H9 (cell line): ENCODE measurements around the gene SLC22A6. TPM values are rescaled to one million over a fixed set of nuclear protein-coding genes. Genes with fewer than 3 reads are reported as not detected.
"Not testable (repeated sequence)": the region's sequence is repeated elsewhere in the genome, so short reads cannot be mapped to it uniquely, and the experiment has no call there.

ENCODE experiments used
- DNase-seq: peaks from one replicate; pipeline ENCODE4 v3.0.0-alpha.2; 2017
- H2AFZ ChIP-seq: one replicate; pipeline ENCODE4 v1.6.1; 2013; ENCODE audit warnings: mild to moderate bottlenecking, low read length, control low read depth, moderate library complexity
- H2AK5ac ChIP-seq: 2 replicates; pipeline ENCODE4 v1.6.1; 2013; ENCODE audit warnings: low read length, control low read depth, mixed read lengths; ENCODE audit not compliant: insufficient read length
- H2BK120ac ChIP-seq: one replicate; pipeline ENCODE4 v1.6.1; 2013; ENCODE audit warnings: low read depth, mild to moderate bottlenecking, low read length, control low read depth, inconsistent platforms; ENCODE audit not compliant: poor library complexity, severe bottlenecking
- H2BK12ac ChIP-seq: 2 replicates; pipeline ENCODE4 v1.6.1; 2013; ENCODE audit warnings: low read length, control low read depth, mixed read lengths, low read depth; ENCODE audit not compliant: insufficient read length
- H2BK15ac ChIP-seq: 2 replicates; pipeline ENCODE4 v1.6.1; 2013; ENCODE audit warnings: low read depth, low read length, control low read depth
- H2BK20ac ChIP-seq: one replicate; pipeline ENCODE4 v1.6.1; 2013; ENCODE audit warnings: low read depth, mild to moderate bottlenecking, low read length, control low read depth, inconsistent platforms; ENCODE audit not compliant: poor library complexity, severe bottlenecking
- H2BK5ac ChIP-seq: 2 replicates; pipeline ENCODE4 v1.6.1; 2013; ENCODE audit warnings: low read length, control low read depth, mixed read lengths; ENCODE audit not compliant: insufficient read length
- H3K14ac ChIP-seq: 2 replicates; pipeline ENCODE4 v1.6.1; 2013; ENCODE audit warnings: low read length, control low read depth; ENCODE audit not compliant: insufficient read depth
- H3K18ac ChIP-seq: 2 replicates; pipeline ENCODE4 v1.6.1; 2013; ENCODE audit warnings: low read depth, mild to moderate bottlenecking, mixed read lengths, low read length, control low read depth; ENCODE audit not compliant: insufficient read length
- H3K23ac ChIP-seq: 2 replicates; pipeline ENCODE4 v1.6.1; 2013; ENCODE audit warnings: low read length, control low read depth, mixed read lengths, low read depth; ENCODE audit not compliant: insufficient read length
- H3K23me2 ChIP-seq: 2 replicates; pipeline ENCODE4 v1.6.1; 2013; ENCODE audit warnings: low read depth, mild to moderate bottlenecking, mixed read lengths, low read length, control low read depth; ENCODE audit not compliant: insufficient read length, poor library complexity, severe bottlenecking
- H3K27ac ChIP-seq: 2 replicates; pipeline ENCODE4 v1.5.1; 2013; ENCODE audit warnings: low read length, control low read depth, mixed read lengths, low read depth; ENCODE audit not compliant: insufficient read length
- H3K27me3 ChIP-seq: 2 replicates; pipeline ENCODE4 v1.6.1; 2013; ENCODE audit warnings: low read length, control low read depth, inconsistent platforms; ENCODE audit not compliant: insufficient read depth
- H3K4ac ChIP-seq: 2 replicates; pipeline ENCODE4 v1.6.1; 2013; ENCODE audit warnings: low read depth, mild to moderate bottlenecking, control low read depth, inconsistent platforms, low read length, moderate library complexity
- H3K4me1 ChIP-seq: 2 replicates; pipeline ENCODE4 v1.6.1; 2013; ENCODE audit warnings: low read length, control low read depth, inconsistent platforms; ENCODE audit not compliant: insufficient read depth
- H3K4me2 ChIP-seq: 2 replicates; pipeline ENCODE4 v1.6.1; 2013; ENCODE audit warnings: low read length, control low read depth, mixed read lengths; ENCODE audit not compliant: insufficient read length, insufficient read depth
- H3K56ac ChIP-seq: 2 replicates; pipeline ENCODE4 v1.6.1; 2013; ENCODE audit warnings: low read depth, mild to moderate bottlenecking, mixed read lengths, low read length, control low read depth; ENCODE audit not compliant: insufficient read length
- H3K79me1 ChIP-seq: 2 replicates; pipeline ENCODE4 v1.6.1; 2013; ENCODE audit warnings: low read depth, mild to moderate bottlenecking, moderate library complexity, low read length, control low read depth, inconsistent platforms; ENCODE audit not compliant: insufficient read depth, poor library complexity, severe bottlenecking
- H3K79me2 ChIP-seq: 2 replicates; pipeline ENCODE4 v1.6.1; 2013; ENCODE audit warnings: low read length, control low read depth, inconsistent platforms; ENCODE audit not compliant: insufficient read depth
- H3K9ac ChIP-seq: 2 replicates; pipeline ENCODE4 v1.6.1; 2013; ENCODE audit warnings: low read length, control low read depth, mixed read lengths; ENCODE audit not compliant: insufficient read length; ENCODE audit errors: extremely low read depth
- H3K9me3 ChIP-seq: one replicate; pipeline ENCODE4 v1.6.1; 2013; ENCODE audit warnings: low read depth, low read length, inconsistent platforms; ENCODE audit not compliant: control insufficient read depth
- H3T11ph ChIP-seq: one replicate; pipeline ENCODE4 v1.6.1; 2013; ENCODE audit warnings: mild to moderate bottlenecking, low read length, control low read depth, inconsistent platforms
- H4K20me1 ChIP-seq: one replicate; pipeline ENCODE4 v1.6.1; 2013; ENCODE audit not compliant: control insufficient read depth, insufficient read length, insufficient read depth
- H4K5ac ChIP-seq: 2 replicates; pipeline ENCODE4 v1.6.1; 2013; ENCODE audit warnings: low read depth, mild to moderate bottlenecking, mixed read lengths, low read length, control low read depth; ENCODE audit not compliant: insufficient read length
- H4K8ac ChIP-seq: replicated peaks from 2 replicates; pipeline ENCODE4 v1.6.1; 2013; ENCODE audit warnings: low read length, control low read depth, mixed read lengths, low read depth; ENCODE audit not compliant: insufficient read length
- H4K91ac ChIP-seq: 2 replicates; pipeline ENCODE4 v1.6.1; 2013; ENCODE audit warnings: low read depth, mild to moderate bottlenecking, moderate library complexity, mixed read lengths, low read length, control low read depth; ENCODE audit not compliant: insufficient read length
- H3K27ac Mint-ChIP-seq, 3 experiments: 2 replicates in 2 of 3; 3 replicates in 1 of 3; pipeline ENCODE4 v1.8.0; 2020 to 2021; ENCODE audit warnings: mixed read lengths in 3 of 3, mild to moderate bottlenecking in 1 of 3, moderate library complexity in 1 of 3
- H3K27me3 Mint-ChIP-seq: 2 replicates; pipeline ENCODE4 v1.8.0; 2021; ENCODE audit warnings: low read depth, mild to moderate bottlenecking, moderate library complexity, mixed read lengths
- H3K36me3 Mint-ChIP-seq, 3 experiments: 2 replicates in 2 of 3; 3 replicates in 1 of 3; pipeline ENCODE4 v1.8.0; 2020 to 2021; ENCODE audit warnings: low read depth in 3 of 3, mixed read lengths in 3 of 3; ENCODE audit not compliant: insufficient read depth in 1 of 3
- H3K4me1 Mint-ChIP-seq, 2 experiments: 2 replicates each; pipeline ENCODE4 v1.8.0; 2020; ENCODE audit warnings: mixed read lengths in 2 of 2
- H3K4me3 Mint-ChIP-seq, 2 experiments: 2 replicates in 1 of 2; 3 replicates in 1 of 2; pipeline ENCODE4 v1.8.0; 2020 to 2021; ENCODE audit warnings: mild to moderate bottlenecking in 2 of 2, mixed read lengths in 2 of 2, moderate library complexity in 1 of 2
- H3K9me3 Mint-ChIP-seq, 2 experiments: 2 replicates in 1 of 2; 3 replicates in 1 of 2; pipeline ENCODE4 v1.8.0; 2020; ENCODE audit warnings: mild to moderate bottlenecking in 2 of 2, mixed read lengths in 2 of 2, moderate library complexity in 1 of 2
- WGBS: extraction: QIAGEN DNeasy Blood & Tissue Kit; methylation state at CpG from one replicate; pipeline ENCODE4 v1.1.7; 2013; ENCODE audit warnings: missing lambda C conversion rate, low lambda C conversion rate, mixed read lengths; ENCODE audit not compliant: insufficient read length; ENCODE audit errors: extremely low coverage; 5-methylcytosine and 5-hydroxymethylcytosine counted together
- total RNA-seq: library from RNA; stranded (reverse); gene quantifications from 2 replicates; pipeline ENCODE4 v1.2.1, GENCODE V29; 2021
- TF ChIP-seq, protein P1 (sequence below): fragments of 200-600 bp; sonication (generic); conservative IDR thresholded peaks from 3 replicates; pipeline ENCODE4 v1.8.0; 2021; ENCODE audit warnings: antibody characterized with exemption, mild to moderate bottlenecking

Gene SLC22A6
- total RNA-seq, 1 experiment from 2014 or later, result not detected

DNA sequence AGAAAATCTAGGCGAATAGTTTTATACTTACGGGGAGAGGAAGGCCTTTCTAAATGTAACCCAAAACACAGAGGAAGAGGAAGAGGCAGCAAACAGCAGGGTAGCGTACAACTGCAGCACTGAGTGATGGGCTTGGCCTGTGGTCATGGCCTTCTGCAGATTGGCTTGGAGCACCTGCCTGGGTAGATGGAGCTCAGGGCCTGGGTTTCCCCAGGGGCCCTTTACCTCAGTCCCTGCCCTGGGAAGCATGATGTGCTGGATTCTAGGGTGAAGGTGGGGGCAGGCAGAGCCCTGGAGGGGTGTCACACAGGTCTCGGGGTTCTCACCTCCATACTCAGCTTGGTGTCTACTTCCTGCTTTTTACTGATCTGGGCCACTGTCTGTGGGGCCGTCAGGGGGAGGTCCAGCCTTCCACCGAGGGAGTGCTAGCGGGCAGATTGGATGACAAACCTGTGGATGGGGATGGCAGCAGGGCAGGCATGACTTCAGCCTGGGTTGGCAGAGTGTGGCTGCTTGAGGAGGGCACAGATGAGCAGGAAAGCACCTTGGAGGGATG, 35.9 kb downstream of the SLC22A6 start:
- peaks cover 9% of the 10 kb centered on the region for H3K27me3 Mint-ChIP-seq
- H2BK5ac ChIP-seq, result no peak overlapping the region
- H3K9me3 ChIP-seq, result no peaks in the 10 kb centered on the region
- no peaks in the 10 kb centered on the region for H3K4me1 ChIP-seq
- no peaks in the 10 kb centered on the region for H3K79me2 ChIP-seq
- H4K5ac ChIP-seq, result no peak overlapping the region
- H3K23me2 ChIP-seq, result no peaks in the 10 kb centered on the region
- H2BK20ac ChIP-seq, result no peak overlapping the region
- no peaks in the 10 kb centered on the region; a peak in 1 of 7 replicates for H3K36me3 Mint-ChIP-seq
- H4K20me1 ChIP-seq, result no peaks in the 10 kb centered on the region
- H3K27me3 ChIP-seq, result no peaks in the 10 kb centered on the region
- no peaks in the 10 kb centered on the region for H3K79me1 ChIP-seq
- no CpG with 5 or more reads among the region's 7 CpGs for WGBS
- no peak overlapping the region for H3K14ac ChIP-seq
- H3K4me2 ChIP-seq, result no peak overlapping the region
- no peak overlapping the region for H3K4me3 Mint-ChIP-seq
- H3K4ac ChIP-seq, result no peak overlapping the region
- no peak overlapping the region for H2BK120ac ChIP-seq
- no peak overlapping the region for H4K8ac ChIP-seq
- H3T11ph ChIP-seq, result no peak overlapping the region
- H3K23ac ChIP-seq, result no peak overlapping the region
- H2AFZ ChIP-seq, result no peak overlapping the region
- H4K91ac ChIP-seq, result no peak overlapping the region
- no peak for DNase-seq
- no peak overlapping the region for H3K56ac ChIP-seq
- TF ChIP-seq, protein P1, sequence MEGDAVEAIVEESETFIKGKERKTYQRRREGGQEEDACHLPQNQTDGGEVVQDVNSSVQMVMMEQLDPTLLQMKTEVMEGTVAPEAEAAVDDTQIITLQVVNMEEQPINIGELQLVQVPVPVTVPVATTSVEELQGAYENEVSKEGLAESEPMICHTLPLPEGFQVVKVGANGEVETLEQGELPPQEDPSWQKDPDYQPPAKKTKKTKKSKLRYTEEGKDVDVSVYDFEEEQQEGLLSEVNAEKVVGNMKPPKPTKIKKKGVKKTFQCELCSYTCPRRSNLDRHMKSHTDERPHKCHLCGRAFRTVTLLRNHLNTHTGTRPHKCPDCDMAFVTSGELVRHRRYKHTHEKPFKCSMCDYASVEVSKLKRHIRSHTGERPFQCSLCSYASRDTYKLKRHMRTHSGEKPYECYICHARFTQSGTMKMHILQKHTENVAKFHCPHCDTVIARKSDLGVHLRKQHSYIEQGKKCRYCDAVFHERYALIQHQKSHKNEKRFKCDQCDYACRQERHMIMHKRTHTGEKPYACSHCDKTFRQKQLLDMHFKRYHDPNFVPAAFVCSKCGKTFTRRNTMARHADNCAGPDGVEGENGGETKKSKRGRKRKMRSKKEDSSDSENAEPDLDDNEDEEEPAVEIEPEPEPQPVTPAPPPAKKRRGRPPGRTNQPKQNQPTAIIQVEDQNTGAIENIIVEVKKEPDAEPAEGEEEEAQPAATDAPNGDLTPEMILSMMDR, result no peak
- H3K9me3 Mint-ChIP-seq, result no peaks in the 10 kb centered on the region; a peak in 1 of 5 replicates
- H2BK15ac ChIP-seq, result no peak overlapping the region
- no peak overlapping the region for H3K9ac ChIP-seq
- no peak overlapping the region for H2AK5ac ChIP-seq
- H3K18ac ChIP-seq, result no peak overlapping the region
- no peaks in the 10 kb centered on the region for H3K4me1 Mint-ChIP-seq
- H2BK12ac ChIP-seq, result no peak overlapping the region
- no peak overlapping the region for H3K27ac ChIP-seq
- H3K27ac Mint-ChIP-seq, result peak overlapping the region in 1 of 3 experiments; percentile 45; a peak in 1 of 7 replicates

DNA sequence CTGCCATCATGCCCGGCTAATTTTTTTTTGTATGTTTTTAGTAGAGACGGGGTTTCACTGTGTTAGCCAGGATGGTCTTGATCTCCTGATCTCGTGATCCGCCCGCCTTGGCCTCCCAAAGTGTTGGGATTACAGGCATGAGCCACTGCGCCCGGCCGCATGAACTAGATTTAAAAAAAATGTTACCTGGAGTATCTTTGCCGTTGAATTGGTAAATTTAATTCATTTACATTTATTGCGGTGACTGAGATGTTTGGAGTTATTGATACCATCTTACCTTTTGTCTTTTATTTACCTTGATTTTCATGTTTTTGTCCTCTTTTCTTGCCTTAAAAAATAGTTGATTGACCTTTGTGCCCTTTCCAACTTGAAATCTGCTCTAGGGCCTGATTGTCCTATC, 39.2 kb downstream of the SLC22A6 start:
- H3K27me3 Mint-ChIP-seq, H3K9me3 ChIP-seq, H3K79me2 ChIP-seq, H3K4me1 ChIP-seq, H3T11ph ChIP-seq, H3K27me3 ChIP-seq, H3K36me3 Mint-ChIP-seq, H2BK20ac ChIP-seq, H4K20me1 ChIP-seq, H3K4me2 ChIP-seq, H3K4me3 Mint-ChIP-seq, H4K8ac ChIP-seq, H4K5ac ChIP-seq, H3K4ac ChIP-seq, H3K9ac ChIP-seq, H3K23me2 ChIP-seq, H2BK120ac ChIP-seq, H2AK5ac ChIP-seq, H3K23ac ChIP-seq, DNase-seq, H3K14ac ChIP-seq, H3K27ac Mint-ChIP-seq, H2BK5ac ChIP-seq, H3K56ac ChIP-seq, H3K79me1 ChIP-seq, H3K18ac ChIP-seq, H3K4me1 Mint-ChIP-seq, H4K91ac ChIP-seq, H2BK12ac ChIP-seq, H3K9me3 Mint-ChIP-seq, H2AFZ ChIP-seq, H2BK15ac ChIP-seq, H3K27ac ChIP-seq: not testable (repeated sequence)
- WGBS, result no CpG with 5 or more reads among the region's 10 CpGs
